HS-27A (cell line): Measurements from ENCODE around the gene QPCTL.
A peak's percentile ranks its signal among the peaks of the same experiment; 100 is the strongest.
"Not testable (repeated sequence)": the region's sequence is repeated elsewhere in the genome, so short reads cannot be mapped to it uniquely, and the experiment has no call there.

ENCODE experiments used
- DNase-seq: peaks from one replicate; pipeline ENCODE4 v3.0.0-alpha.2; 2012; ENCODE audit warnings: low read depth, missing footprints

QPCTL gene

GRCh38 chr19:45717131-45717982 is 24.9 kb downstream of the QPCTL start:
- DNase-seq: peak; percentile 97

GRCh38 chr19:45717983-45718650 is 25.7 kb downstream of the QPCTL start:
- DNase-seq: no peak

- not testable (repeated sequence) for DNase-seq
Measured at GRCh38 chr19:45720065-45720464, 27.6 kb downstream of the QPCTL start.

- not testable (repeated sequence) for DNase-seq
Measured at GRCh38 chr19:45728683-45729082, 36.2 kb downstream of the QPCTL start.

- DNase-seq: no peak
Measured at GRCh38 chr19:45729800-45730290, 37.4 kb downstream of the QPCTL start.

- DNase-seq: peak; percentile 98
Measured at GRCh38 chr19:45730368-45731288, 38.2 kb downstream of the QPCTL start, which contains the start of gene FBXO46. Gene FBXO46 (minus strand): TSS chr19:45730896. CDS start chr19:45713495, 17,401 bp downstream.

GRCh38 chr19:45733160-45733810 is 40.8 kb downstream of the QPCTL start, which contains the start of gene MEIOSIN:
Gene MEIOSIN (plus strand): TSS chr19:45733439. CDS start chr19:45735377, 1,938 bp downstream.
- DNase-seq: no peak

GRCh38 chr19:45739498-45740439 is 47.3 kb downstream of the QPCTL start:
- DNase-seq: no peak

- no peak for DNase-seq
Measured at GRCh38 chr19:45742969-45743368, 50.5 kb downstream of the QPCTL start.

GRCh38 chr19:45745606-45746005 is 53.1 kb downstream of the QPCTL start:
- DNase-seq: no peak

GRCh38 chr19:45746866-45747265 is 54.4 kb downstream of the QPCTL start:
- DNase-seq: no peak

GRCh38 chr19:45747513-45747912 is 55.0 kb downstream of the QPCTL start:
- no peak for DNase-seq

GRCh38 chr19:45751483-45751882 is 59.0 kb downstream of the QPCTL start:
- DNase-seq: not testable (repeated sequence)

GRCh38 chr19:45752639-45753038 is 60.2 kb downstream of the QPCTL start:
- DNase-seq: no peak

- DNase-seq: no peak
Measured at GRCh38 chr19:45753548-45753947, 61.1 kb downstream of the QPCTL start.
